Subcutaneous abdominal adipose tissue (tissue), 5 donors: ENCODE data around the gene TAF1L.
"Not testable (repeated sequence)": the region's sequence is repeated elsewhere in the genome, so short reads cannot be mapped to it uniquely, and the experiment has no call there.

Experiments used
- H3K27ac ChIP-seq: one replicate; pipeline ENCODE4 v1.7.0; 2013; ENCODE audit warnings: low read depth, mild to moderate bottlenecking, inconsistent platforms, low read length, moderate library complexity
- H3K27me3 ChIP-seq, 5 donors: one replicate each; pipeline ENCODE4 v1.7.0; 2013; ENCODE audit warnings: low read length in 5 of 5, inconsistent platforms in 1 of 5; ENCODE audit not compliant: control insufficient read depth in 5 of 5, insufficient read depth in 4 of 5
- H3K36me3 ChIP-seq, 5 donors: one replicate each; pipeline ENCODE4 v1.7.0; 2013; ENCODE audit warnings: low read length in 5 of 5; ENCODE audit not compliant: control insufficient read depth in 5 of 5, insufficient read depth in 5 of 5
- H3K4me1 ChIP-seq, 5 donors: one replicate each; pipeline ENCODE4 v1.7.0; 2013; ENCODE audit warnings: low read length in 5 of 5, mild to moderate bottlenecking in 3 of 5, moderate library complexity in 1 of 5; ENCODE audit not compliant: control insufficient read depth in 5 of 5, insufficient read depth in 5 of 5
- H3K4me3 ChIP-seq, 5 donors: one replicate each; pipeline ENCODE4 v1.7.0; 2013; ENCODE audit warnings: low read length in 5 of 5, low read depth in 1 of 5
- H3K9ac ChIP-seq, 5 donors: one replicate each; pipeline ENCODE4 v1.7.0; 2013; ENCODE audit warnings: low read length in 5 of 5, mild to moderate bottlenecking in 4 of 5, moderate library complexity in 3 of 5
- H3K9me3 ChIP-seq, 5 donors: one replicate each; pipeline ENCODE4 v1.7.0; 2013; ENCODE audit warnings: low read length in 5 of 5; ENCODE audit not compliant: control insufficient read depth in 5 of 5
- donor health status: healthy.
- donor health status: healthy.
- donor health status: healthy.
- donor health status: healthy.
- donor health status: healthy.

The TAF1L gene

GRCh38 chr9:32633151-32633550 is 2.3 kb downstream of the TAF1L start:
- H3K36me3 ChIP-seq, H3K4me1 ChIP-seq, H3K9me3 ChIP-seq: not testable (repeated sequence)

GRCh38 chr9:32631991-32632390 is 3.5 kb downstream of the TAF1L start:
- Histone ChIP-seq H3K27ac (no peak overlapping the region), H3K4me1 (no peaks in the 10 kb centered on the region), H3K4me3 (no peak overlapping the region), H3K9me3 (peaks cover 0 to 3% (median 0%) of the 10 kb centered on the region in 5 donors), H3K9ac (no peak overlapping the region), H3K27me3 (peaks cover 0 to 4% (median 0%) of the 10 kb centered on the region in 5 donors), H3K36me3 (no peaks in the 10 kb centered on the region)

More at GRCh38 chr9:32633151-32633550, 2.3 kb downstream of the TAF1L start:
- H3K27me3 ChIP-seq, H3K9ac ChIP-seq, H3K27ac ChIP-seq, H3K4me3 ChIP-seq: not testable (repeated sequence)

- Histone ChIP-seq H3K27ac (no peak overlapping the region), H3K36me3 (no peaks in the 10 kb centered on the region)
Observed at GRCh38 chr9:32627394-32627954, 8.0 kb downstream of the TAF1L start.

GRCh38 chr9:32625320-32625719 is 10.1 kb downstream of the TAF1L start:
- no peak overlapping the region for H3K27ac ChIP-seq
- H3K4me3 ChIP-seq = no peak overlapping the region
- no peak overlapping the region for H3K9ac ChIP-seq
- H3K9me3 ChIP-seq = no peaks in the 10 kb centered on the region
- no peaks in the 10 kb centered on the region for H3K4me1 ChIP-seq
- peaks cover 0 to 4% (median 0%) of the 10 kb centered on the region in 5 donors for H3K27me3 ChIP-seq
- no peaks in the 10 kb centered on the region for H3K36me3 ChIP-seq

More at GRCh38 chr9:32627394-32627954, 8.0 kb downstream of the TAF1L start:
- H3K9ac ChIP-seq = no peak overlapping the region
- H3K9me3 ChIP-seq = no peaks in the 10 kb centered on the region
- H3K4me3 ChIP-seq = no peak overlapping the region
- no peaks in the 10 kb centered on the region for H3K4me1 ChIP-seq
- H3K27me3 ChIP-seq = peaks cover 0 to 4% (median 0%) of the 10 kb centered on the region in 5 donors

- Histone ChIP-seq H3K4me3 (no peak overlapping the region), H3K9ac (no peak overlapping the region), H3K4me1 (no peaks in the 10 kb centered on the region), H3K27me3 (peaks cover 0 to 6% (median 2%) of the 10 kb centered on the region in 5 donors), H3K27ac (no peak overlapping the region), H3K36me3 (no peaks in the 10 kb centered on the region), H3K9me3 (no peaks in the 10 kb centered on the region)
Observed at GRCh38 chr9:32622948-32623347, 12.5 kb downstream of the TAF1L start.

- Histone ChIP-seq H3K27me3 (peaks cover 0 to 8% (median 4%) of the 10 kb centered on the region in 5 donors), H3K9me3 (no peaks in the 10 kb centered on the region), H3K27ac (no peak overlapping the region), H3K9ac (no peak overlapping the region), H3K4me1 (no peaks in the 10 kb centered on the region), H3K4me3 (no peak overlapping the region), H3K36me3 (no peaks in the 10 kb centered on the region)
Observed at GRCh38 chr9:32618261-32618660, 17.2 kb downstream of the TAF1L start.

- Histone ChIP-seq H3K4me3 (no peak overlapping the region), H3K27ac (no peak overlapping the region), H3K27me3 (peaks cover 0 to 2% (median 0%) of the 10 kb centered on the region in 5 donors), H3K36me3 (no peaks in the 10 kb centered on the region), H3K9ac (no peak overlapping the region), H3K4me1 (no peaks in the 10 kb centered on the region), H3K9me3 (peaks cover 2 to 8% (median 7%) of the 10 kb centered on the region in 5 donors)
Observed at GRCh38 chr9:32606811-32607210, 28.7 kb downstream of the TAF1L start.

- no peak overlapping the region for H3K27ac ChIP-seq
- H3K4me1 ChIP-seq = no peaks in the 10 kb centered on the region
- H3K9ac ChIP-seq = no peak overlapping the region
- peaks cover 2 to 8% (median 7%) of the 10 kb centered on the region in 5 donors for H3K9me3 ChIP-seq
- no peaks in the 10 kb centered on the region for H3K36me3 ChIP-seq
- H3K27me3 ChIP-seq = peaks cover 0 to 2% (median 0%) of the 10 kb centered on the region in 5 donors
- no peak overlapping the region for H3K4me3 ChIP-seq
Observed at GRCh38 chr9:32603914-32604852, 31.3 kb downstream of the TAF1L start.

- H3K36me3 ChIP-seq, H3K27ac ChIP-seq, H3K4me1 ChIP-seq, H3K9ac ChIP-seq, H3K9me3 ChIP-seq, H3K27me3 ChIP-seq, H3K4me3 ChIP-seq: not testable (repeated sequence)
Observed at GRCh38 chr9:32599021-32599420, 36.4 kb downstream of the TAF1L start.

- Histone ChIP-seq H3K27ac (no peak overlapping the region), H3K9ac (no peak overlapping the region), H3K36me3 (no peaks in the 10 kb centered on the region)
Observed at GRCh38 chr9:32596936-32597335, 38.5 kb downstream of the TAF1L start.

More at GRCh38 chr9:32596936-32597335, 38.5 kb downstream of the TAF1L start:
- Histone ChIP-seq H3K4me1 (no peaks in the 10 kb centered on the region), H3K9me3 (no peaks in the 10 kb centered on the region), H3K4me3 (no peak overlapping the region), H3K27me3 (peaks cover 0 to under 1% (median 0%) of the 10 kb centered on the region in 5 donors)
